Measurements from ENCODE around the gene GOLM1.
A peak's percentile ranks its signal among the peaks of the same experiment; 100 is the strongest.
"Not testable (repeated sequence)": the region's sequence is repeated elsewhere in the genome, so short reads cannot be mapped to it uniquely, and the experiment has no call there.

The GOLM1 gene

GRCh38 chr9:86098824-86099700 is at the start of gene GOLM1:
Gene GOLM1 (minus strand): TSS chr9:86099558. CDS start chr9:86079320, 20,238 bp downstream.
- peak; percentile 14 for DNase-seq

- DNase-seq = not testable (repeated sequence)
Observed at GRCh38 chr9:86146671-86147070, 47.3 kb upstream of the GOLM1 start.

- DNase-seq = not testable (repeated sequence)
Observed at GRCh38 chr9:86145960-86146359, 46.6 kb upstream of the GOLM1 start.

GRCh38 chr9:86142973-86143372 is 43.6 kb upstream of the GOLM1 start:
- no peak for DNase-seq

DNA sequence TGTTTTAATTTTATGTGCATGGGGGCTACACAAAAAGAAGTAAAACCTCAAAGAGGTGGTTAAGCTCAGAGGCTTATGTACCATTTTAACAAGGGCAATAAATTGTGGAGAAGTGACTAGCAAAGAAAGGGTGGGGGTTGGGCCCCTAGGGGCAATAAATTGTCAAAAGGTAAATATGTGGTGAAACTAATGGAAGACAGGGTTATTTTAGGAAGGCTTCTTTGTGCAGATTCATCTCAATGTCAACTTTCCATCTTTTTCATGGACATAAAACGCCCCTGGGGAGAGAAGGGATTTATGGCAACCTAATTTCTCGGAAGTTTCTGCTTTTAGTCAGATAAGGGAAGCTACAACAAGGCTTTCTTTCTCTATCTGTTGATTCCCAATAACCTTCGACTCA is 42.5 kb upstream of the GOLM1 start:
- no peak for DNase-seq

- no peak for DNase-seq
Observed at GRCh38 chr9:86135371-86135770, 36.0 kb upstream of the GOLM1 start.

- no peak for DNase-seq
Observed at GRCh38 chr9:86134361-86134760, 35.0 kb upstream of the GOLM1 start.

DNA sequence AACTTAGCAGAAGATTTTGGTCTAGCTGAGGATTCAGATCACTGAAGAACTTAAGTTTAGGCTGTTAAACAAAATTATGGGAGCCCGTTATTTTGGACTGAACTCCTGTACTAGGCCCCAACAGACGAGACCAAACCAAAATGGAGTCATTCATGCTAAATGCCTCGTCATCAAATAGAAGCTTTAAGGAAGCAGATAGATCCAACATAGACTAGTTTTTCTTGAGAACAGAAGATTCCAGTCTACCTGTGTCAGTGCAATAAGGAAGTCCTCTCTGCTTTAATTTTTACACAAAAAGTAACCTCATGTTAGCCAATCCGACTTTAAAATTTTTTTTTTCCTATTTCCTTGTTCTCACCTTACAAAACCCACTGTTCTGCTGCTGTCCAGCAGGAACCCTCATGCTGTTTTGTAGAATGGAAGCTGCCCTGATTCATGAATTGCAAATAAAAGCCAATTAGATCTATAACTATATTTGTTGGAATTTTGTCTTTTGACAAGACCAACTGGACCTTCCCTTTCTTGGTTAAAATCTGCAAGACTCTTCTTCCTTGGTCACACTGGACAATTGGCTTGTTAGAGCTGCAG is 29.0 kb upstream of the GOLM1 start:
- peak; percentile 16 for DNase-seq

- peak; percentile 98 for DNase-seq
Observed at GRCh38 chr9:86126998-86127972, 27.9 kb upstream of the GOLM1 start.

DNA sequence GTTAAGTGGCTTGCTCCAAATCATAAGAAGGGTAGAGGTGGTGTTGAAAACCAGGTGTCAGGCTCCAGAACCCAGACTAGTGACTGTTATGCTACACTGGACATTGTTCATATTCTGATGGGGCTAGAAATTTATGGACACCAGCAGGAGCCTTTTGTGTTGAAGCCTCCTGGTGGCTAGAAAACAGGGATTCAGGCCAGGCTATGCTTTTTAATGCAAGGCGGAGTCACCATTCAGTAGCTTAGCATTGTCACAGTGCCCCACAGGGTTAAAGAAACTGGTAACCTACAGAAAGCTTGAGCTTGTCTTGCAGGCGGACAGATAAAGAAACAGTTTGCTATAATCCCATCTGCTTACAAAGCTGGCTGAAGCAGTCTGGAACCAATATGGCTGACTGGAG is 23.0 kb upstream of the GOLM1 start:
- no peak for DNase-seq

GRCh38 chr9:86119457-86119856 is 20.1 kb upstream of the GOLM1 start:
- no peak for DNase-seq

DNA sequence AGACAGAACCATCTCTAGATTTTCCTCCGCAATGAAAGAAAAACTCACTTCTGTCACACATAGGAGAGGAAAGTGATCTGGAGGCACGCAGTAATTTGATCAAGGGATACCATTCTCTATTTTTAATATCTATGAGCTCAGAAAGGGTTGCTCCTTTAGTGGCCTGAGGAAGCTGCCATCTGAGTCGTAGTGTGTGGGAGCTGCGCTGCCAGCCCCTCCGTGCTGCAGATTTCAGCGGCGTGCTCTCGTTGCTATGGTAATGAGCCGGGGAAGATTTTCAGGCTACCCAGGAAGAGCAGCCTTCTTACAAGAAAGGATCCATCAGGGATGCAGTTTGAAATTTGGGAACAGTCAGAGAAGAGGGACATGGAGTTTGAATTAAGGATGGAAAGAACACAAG is 17.1 kb upstream of the GOLM1 start:
- no peak for DNase-seq

- no peak for DNase-seq
Observed at GRCh38 chr9:86115886-86116285, 16.5 kb upstream of the GOLM1 start.

DNA sequence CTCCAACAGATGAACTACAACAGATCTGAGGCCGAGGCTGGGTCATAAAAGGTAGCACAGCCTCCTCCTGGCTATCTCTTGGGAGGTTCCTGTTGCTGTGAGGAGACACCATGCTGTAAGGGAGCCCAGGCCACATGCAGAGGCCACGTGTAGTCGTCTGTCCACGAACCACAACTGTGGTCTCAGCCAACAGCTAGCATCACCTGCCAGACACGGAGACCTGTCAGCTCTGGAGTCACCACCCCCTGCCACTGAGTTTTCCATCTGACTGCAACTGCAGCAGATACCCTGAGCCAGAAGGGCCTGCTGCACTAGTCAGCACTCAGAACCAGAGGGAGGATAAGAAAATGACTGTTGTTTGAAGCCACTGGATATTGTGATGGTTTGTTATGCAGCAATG is 12.7 kb upstream of the GOLM1 start:
- DNase-seq = no peak

DNA sequence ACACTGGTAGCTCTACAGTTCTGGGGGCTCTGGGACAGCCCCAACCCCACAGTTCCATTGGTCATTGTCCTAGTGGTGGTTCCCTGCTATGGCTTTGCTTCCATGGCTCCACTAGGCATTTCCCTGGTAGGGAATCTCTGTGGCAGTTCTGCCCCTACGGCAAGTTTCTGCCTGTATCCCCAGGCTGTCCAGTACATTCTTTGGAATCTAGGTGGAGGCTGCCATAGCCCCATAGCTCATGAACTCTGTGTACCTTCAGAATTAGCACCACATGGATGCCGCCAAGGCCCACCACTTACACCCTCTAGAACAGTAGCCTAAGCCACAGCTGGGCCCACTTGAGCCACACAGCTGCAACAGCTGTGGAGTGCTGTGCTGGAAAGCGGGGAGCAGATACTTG is 3.3 kb upstream of the GOLM1 start:
- no peak for DNase-seq

GRCh38 chr9:86099701-86100364 is 475 bp upstream of the GOLM1 start:
- DNase-seq = no peak

- DNase-seq = peak; percentile 70
Observed at GRCh38 chr9:86097510-86098224, 1.7 kb downstream of the GOLM1 start.

- DNase-seq = no peak
Observed at GRCh38 chr9:86096386-86096785, 3.0 kb downstream of the GOLM1 start.

DNA sequence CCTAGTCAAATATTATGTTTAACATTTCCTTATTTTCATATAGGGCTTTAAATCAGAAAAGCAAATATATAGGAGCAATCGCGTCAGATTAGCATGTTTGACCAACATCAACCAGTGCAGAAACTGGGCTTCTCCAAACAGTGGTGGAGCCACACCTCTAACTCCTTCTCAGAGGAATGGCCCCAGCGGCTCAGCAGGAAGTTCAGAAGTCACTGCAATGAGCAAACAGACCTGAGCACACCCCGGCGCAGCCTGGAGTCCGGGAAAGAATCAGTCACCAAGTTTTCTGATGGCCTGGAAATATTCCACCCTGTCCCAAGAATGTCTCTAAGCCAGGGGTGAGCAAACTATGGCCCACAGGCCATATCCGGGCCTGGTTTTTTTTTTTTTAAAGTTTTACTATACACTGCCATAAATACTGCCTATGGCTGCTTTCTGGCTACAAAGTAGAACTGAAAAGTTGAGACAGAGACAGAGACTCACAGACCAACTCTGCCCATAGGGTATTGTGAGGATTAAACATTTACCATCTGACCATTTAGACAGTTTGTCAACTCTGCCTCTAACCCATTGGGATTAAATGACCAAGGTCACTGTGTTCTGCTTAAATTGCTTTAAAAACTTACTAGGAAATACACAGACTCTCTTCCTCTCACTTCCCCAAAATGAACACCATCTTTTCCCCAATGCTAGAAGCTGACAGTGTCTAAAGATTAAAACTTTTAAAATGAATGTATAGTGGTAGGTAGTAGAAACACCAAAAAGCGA is 5.4 kb downstream of the GOLM1 start:
- DNase-seq = peak; percentile 43

GRCh38 chr9:86091477-86091876 is 7.9 kb downstream of the GOLM1 start:
- no peak for DNase-seq

DNA sequence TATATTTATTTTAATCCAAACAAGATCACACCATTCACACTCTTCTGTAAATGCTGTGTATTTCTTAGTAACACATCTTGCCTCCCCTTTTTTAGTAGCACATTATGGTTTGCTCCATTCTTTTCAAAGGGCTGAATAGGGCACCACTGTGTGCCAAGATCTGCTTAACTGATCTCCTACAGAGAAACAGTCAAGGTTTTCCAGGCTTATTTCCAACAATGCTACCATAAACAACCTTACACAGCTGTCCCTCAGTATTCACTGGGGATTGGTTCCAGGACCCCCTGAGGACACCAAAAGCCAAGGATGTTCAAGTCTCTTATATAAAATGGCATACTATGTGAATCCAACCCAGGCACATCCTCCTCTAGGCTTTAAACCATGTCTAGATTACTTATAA is 16.5 kb downstream of the GOLM1 start:
- DNase-seq = peak; percentile 30
